Effector memory CD4-positive, alpha-beta T cell (primary cell): ENCODE results near the gene ELOVL6.
A peak's percentile ranks its signal among the peaks of the same experiment; 100 is the strongest.
"Not testable (repeated sequence)": the region's sequence is repeated elsewhere in the genome, so short reads cannot be mapped to it uniquely, and the experiment has no call there.

ENCODE experiments used
- DNase-seq, 3 donors: peaks; one replicate each; pipeline ENCODE4 v3.0.0-alpha.2; 2020
- H3K27ac ChIP-seq: 2 replicates; pipeline ENCODE4 v1.7.0; 2013; ENCODE audit warnings: mild to moderate bottlenecking, low read length, moderate library complexity; ENCODE audit not compliant: insufficient read depth, poor library complexity, severe bottlenecking
- H3K27me3 ChIP-seq: replicated peaks from 2 replicates; pipeline ENCODE4 v1.7.0; 2013; ENCODE audit warnings: mild to moderate bottlenecking, low read length; ENCODE audit not compliant: insufficient read depth, control insufficient read depth, poor library complexity, severe bottlenecking
- H3K36me3 ChIP-seq: 2 replicates; pipeline ENCODE4 v1.7.0; 2013; ENCODE audit warnings: mild to moderate bottlenecking, low read length, moderate library complexity; ENCODE audit not compliant: control insufficient read depth, insufficient read depth
- H3K4me1 ChIP-seq: 2 replicates; pipeline ENCODE4 v1.7.0; 2013; ENCODE audit warnings: low read length, mild to moderate bottlenecking; ENCODE audit not compliant: control insufficient read depth, insufficient read depth, poor library complexity, severe bottlenecking
- H3K4me3 ChIP-seq: 2 replicates; pipeline ENCODE4 v1.7.0; 2013; ENCODE audit warnings: low read length, low read depth, mild to moderate bottlenecking; ENCODE audit not compliant: insufficient read depth, poor library complexity, severe bottlenecking
- H3K9me3 ChIP-seq: 2 replicates; pipeline ENCODE4 v1.7.0; 2013; ENCODE audit warnings: mild to moderate bottlenecking, low read length, moderate library complexity; ENCODE audit not compliant: control insufficient read depth

The ELOVL6 gene

DNA sequence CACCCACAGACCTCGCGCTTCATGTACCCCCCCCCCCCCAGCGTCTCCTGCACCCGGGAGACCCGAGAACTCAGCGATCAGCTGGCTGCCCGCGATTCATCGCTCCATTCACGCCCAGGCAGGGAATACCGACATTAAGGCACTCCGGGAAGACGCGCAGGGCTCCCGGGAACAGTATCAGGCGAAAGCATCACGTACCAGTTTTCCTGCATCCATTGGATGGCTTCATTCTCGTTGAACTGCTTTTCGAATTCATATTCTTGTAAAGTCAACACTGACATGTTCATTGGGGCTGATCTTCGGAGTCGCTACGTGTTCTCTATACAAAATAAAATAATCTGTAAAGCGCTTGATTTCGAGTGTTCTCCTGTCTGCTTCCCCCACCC lies 373 bp downstream of the ELOVL6 start:
- Histone ChIP-seq H3K27me3 (no peaks in the 10 kb centered on the region), H3K4me1 (peaks cover 11% of the 10 kb centered on the region), H3K36me3 (no peaks in the 10 kb centered on the region), H3K27ac (peak overlapping the region; percentile 73), H3K9me3 (no peaks in the 10 kb centered on the region), H3K4me3 (peak overlapping the region; percentile 95)
- no peak for DNase-seq

DNA sequence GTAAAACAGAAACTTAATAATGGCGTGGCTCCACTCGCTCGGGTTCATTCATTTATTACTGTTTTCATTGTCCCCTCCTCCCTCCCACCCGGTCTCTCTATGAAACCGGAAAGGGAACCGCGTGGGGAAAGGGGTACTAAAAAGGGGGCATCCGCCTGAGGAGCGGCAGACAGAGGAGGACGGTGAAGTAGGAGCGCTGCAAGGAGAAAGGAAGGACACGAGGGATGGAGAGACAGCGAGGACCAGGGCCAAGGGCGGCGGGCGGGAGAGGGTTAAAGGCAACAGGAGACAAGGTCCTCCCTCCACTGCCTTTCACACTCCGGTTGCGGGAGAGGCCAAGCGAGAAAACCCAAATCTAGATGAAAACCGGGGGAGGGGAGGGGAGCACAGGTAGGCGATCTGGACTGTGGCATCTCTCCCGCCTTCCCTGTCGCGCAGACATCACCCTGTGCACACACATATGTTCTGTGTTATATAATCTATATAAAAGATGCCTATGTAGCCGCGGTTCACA lies 829 bp downstream of the ELOVL6 start:
- Histone ChIP-seq H3K36me3 (no peaks in the 10 kb centered on the region), H3K4me1 (peaks cover 11% of the 10 kb centered on the region), H3K9me3 (no peaks in the 10 kb centered on the region), H3K4me3 (peak overlapping the region; percentile 95), H3K27me3 (no peaks in the 10 kb centered on the region), H3K27ac (peak overlapping the region; percentile 73)
- peak in 2 of 3 donors; percentile 8 to 12 for DNase-seq

DNA sequence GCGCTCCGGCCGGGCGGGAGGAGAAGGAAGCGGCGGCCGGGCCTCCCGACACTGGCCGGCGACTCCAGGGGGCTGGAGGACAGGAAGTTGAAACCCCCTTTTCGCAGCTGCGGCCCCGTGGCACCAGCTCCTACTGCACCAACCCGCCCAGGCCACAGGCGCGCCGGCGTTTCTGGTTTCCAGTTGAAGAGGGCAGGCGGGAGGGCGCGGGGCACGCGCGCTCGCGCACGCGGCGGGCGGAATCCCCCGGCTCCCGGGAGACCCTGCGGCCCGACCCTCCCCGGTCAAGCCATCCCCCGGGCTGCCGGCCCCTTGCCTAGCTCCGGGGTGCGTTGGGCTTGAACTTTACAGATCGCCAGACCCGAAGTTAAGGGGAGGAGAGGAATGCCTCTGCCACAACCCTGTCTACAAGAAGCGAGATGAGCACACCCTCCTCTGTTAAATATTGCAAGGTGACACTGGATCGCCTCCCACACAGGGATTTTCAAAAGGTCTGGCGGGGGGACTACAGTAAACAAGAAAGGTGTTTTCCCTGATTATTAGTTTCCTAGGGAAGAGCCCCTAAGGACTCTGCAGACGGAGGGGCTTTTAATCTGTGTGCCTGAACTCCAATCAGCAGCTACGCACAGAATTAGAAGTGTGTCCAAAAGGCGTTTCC lies 1.4 kb downstream of the ELOVL6 start:
- DNase-seq = peak; percentile 25 to 35 (median 32)
- Histone ChIP-seq H3K27me3 (no peaks in the 10 kb centered on the region), H3K4me3 (peak overlapping the region; percentile 95), H3K36me3 (no peaks in the 10 kb centered on the region), H3K9me3 (no peaks in the 10 kb centered on the region), H3K27ac (peak overlapping the region; percentile 73), H3K4me1 (peaks cover 11% of the 10 kb centered on the region)

DNA sequence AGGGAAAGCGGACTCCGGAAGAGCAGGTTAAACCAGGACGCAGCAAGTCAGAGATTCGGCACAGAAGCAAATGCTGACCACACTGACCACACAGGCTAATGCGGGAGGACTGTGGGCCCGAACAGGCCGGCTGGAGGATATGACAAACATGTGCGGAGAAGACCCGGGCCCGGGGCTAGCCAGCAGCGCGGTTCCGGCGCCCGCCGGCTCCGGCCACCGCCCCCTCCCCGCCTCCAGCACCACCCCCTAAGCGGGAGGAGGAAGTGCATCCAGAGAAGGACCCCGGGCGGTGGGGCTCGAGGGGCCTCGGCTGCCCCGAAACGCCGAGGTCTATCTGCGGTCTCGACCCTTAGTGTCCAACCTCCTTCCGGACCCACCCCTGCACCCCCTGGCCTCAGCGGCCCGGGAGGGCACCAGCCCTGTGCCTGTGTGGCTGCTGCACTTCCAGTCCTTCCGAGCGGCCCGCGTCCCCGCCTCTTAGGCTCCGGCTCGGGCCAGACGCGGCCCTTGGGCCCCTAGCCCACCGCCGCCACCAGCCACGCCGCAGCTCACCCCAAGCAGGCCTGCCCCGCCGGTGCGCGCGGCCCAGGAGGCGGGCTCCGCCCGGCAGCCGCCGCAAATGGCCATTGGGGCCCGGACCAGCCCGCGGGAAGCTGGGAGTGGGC lies 2.1 kb downstream of the ELOVL6 start:
- H3K4me1 ChIP-seq = peaks cover 11% of the 10 kb centered on the region

DNA sequence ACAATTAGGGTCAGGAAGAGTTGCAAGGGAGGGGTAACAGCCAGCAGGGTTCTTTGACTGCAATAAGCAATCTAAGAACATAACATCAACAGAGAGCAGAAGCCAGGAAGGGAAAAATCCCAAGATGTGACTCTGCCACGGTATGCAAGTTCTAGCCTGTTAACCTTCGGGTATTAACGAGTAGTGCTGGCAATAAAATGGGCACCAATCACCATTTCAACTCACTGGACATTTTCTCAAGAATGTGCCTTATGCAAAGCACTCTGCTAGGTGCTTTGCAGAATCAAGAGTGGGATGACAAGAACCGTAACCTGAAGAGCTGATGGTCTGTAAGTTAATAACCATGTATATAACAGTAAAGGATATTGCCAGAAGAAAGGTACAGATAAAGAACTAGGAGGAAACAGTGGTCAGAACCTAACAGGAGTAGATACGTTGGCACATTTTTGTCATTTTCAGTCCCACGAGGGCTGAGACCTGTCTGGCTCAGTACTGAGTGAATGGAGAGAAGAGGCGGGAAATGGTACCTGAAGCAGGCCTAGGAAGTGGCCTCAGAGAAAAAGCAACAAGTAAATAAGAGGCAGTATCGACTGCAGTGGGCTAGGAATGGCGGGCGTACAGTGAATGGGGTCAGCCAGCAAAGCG lies 2.7 kb downstream of the ELOVL6 start:
- H3K9me3 ChIP-seq = no peaks in the 10 kb centered on the region
- H3K27ac ChIP-seq = peak overlapping the region; percentile 73
- no peaks in the 10 kb centered on the region for H3K27me3 ChIP-seq
- H3K4me1 ChIP-seq = peaks cover 11% of the 10 kb centered on the region
- no peaks in the 10 kb centered on the region for H3K36me3 ChIP-seq
- H3K4me3 ChIP-seq = peak overlapping the region; percentile 95
- DNase-seq = no peak

More for the DNA sequence above, 2.1 kb downstream of the ELOVL6 start:
- peak in 2 of 3 donors; percentile 8 to 13 for DNase-seq
- Histone ChIP-seq H3K9me3 (no peaks in the 10 kb centered on the region), H3K4me3 (peak overlapping the region; percentile 95), H3K36me3 (no peaks in the 10 kb centered on the region), H3K27ac (peak overlapping the region; percentile 73), H3K27me3 (no peaks in the 10 kb centered on the region)

DNA sequence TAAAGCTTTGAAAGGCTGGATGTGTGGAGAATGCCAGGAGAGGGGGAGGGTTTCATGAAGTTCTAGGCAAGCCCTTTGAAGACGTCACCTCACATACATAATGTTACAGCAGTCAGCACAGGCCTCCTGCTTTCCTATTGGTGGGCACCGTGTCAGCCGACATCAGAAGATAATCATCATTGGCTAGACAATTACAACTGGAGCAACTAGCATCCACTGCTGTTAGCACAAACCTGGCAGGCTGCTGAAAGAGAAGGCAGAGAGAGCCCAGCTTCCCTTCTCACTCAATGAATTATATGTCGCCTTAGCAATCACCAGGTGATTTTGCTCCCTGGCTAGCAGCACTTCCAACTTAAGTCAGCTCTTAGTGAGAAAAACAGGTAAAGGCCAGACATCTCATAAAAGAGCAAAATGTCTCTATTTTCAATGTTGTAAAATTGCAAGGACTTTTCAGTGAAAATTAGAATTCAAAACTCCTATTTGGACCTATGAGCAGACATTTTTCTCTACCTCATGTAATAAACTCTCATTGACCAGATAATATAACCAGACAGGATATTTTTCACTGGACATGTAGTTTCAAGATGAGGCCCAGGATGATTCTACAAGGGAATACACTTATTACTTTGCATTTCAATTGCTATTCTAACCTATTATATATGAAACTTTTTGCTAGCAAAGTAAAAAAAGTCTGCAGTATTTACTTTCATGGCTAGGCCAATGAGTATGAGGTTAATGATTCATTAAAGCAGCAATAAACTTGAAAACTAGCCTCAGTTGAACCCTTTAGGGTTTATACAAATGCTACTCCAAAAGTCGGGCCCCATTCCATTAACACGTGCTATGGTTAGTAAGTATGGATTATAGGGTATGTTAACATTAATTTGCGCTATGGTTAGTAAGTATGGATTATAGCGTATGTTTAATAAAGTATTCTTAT lies 4.3 kb downstream of the ELOVL6 start:
- Histone ChIP-seq H3K4me1 (peaks cover 9% of the 10 kb centered on the region), H3K4me3 (no peak overlapping the region), H3K36me3 (no peaks in the 10 kb centered on the region), H3K27me3 (no peaks in the 10 kb centered on the region), H3K9me3 (no peaks in the 10 kb centered on the region), H3K27ac (peak overlapping the region; percentile 48)
- peak; percentile 52 to 70 (median 60) for DNase-seq

DNA sequence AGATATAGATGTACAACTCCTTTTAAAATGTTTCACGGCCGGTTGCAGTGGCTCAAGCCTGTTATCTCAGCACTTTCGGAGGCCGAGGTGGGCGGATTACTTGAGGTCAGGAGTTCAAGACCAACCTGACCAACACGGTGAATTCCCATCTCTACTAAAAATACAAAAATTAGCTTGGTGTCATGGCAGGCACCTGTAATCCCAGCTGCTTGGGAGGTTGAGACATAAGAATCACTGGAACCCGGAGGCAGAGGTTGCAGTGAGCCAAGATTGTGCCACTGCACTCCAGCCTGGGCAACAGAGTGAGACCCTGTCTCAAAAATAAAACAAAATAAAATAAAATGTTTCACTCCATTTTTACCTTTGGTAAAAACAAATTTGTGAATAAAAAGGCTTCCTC lies 5.1 kb downstream of the ELOVL6 start:
- not testable (repeated sequence) for H3K4me1 ChIP-seq, DNase-seq, H3K36me3 ChIP-seq, H3K9me3 ChIP-seq, H3K27me3 ChIP-seq, H3K27ac ChIP-seq, H3K4me3 ChIP-seq

DNA sequence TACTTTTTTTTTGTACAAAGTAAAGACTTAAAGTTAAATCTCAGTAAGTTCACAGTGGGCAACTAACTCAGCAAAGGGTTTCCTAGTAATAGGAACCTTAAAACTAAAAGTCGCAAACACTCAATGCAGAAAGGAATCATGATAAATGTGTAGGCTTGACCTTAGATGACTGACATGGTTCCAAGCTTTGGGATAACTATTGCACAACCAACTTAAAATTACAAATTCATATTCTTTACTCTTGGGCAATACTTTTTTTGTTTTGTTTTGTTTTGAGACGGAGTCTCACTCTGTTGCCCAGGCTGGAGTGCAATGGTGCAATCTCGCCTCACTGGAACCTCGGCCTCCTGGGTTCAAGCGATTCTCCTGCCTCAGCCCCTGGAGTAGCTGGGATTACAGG lies 8.2 kb downstream of the ELOVL6 start:
- H3K27ac ChIP-seq = no peak overlapping the region
- no peaks in the 10 kb centered on the region for H3K36me3 ChIP-seq
- H3K4me1 ChIP-seq = peaks cover 8% of the 10 kb centered on the region
- no peaks in the 10 kb centered on the region for H3K27me3 ChIP-seq
- no peak overlapping the region for H3K4me3 ChIP-seq
- no peak for DNase-seq
- no peaks in the 10 kb centered on the region for H3K9me3 ChIP-seq

DNA sequence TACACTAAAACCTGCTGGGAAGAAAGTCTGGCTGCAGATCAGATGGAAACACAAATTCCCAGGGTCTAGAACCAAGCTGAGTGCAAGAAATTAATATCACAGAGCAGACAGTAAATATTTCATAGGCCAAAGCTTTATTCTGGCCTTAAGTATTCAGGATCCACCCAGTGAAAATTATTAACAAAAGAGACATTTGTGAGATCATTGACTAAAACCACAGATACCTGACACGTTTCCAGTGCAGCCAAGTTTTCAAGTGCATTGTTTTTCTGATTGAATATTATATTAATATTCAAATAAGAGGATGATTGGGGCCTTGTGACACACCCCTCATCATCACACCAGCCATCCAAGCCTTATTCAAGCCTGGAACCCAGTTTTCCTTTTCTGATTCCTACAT lies 10.3 kb downstream of the ELOVL6 start:
- H3K36me3 ChIP-seq = no peaks in the 10 kb centered on the region
- no peak for DNase-seq
- H3K9me3 ChIP-seq = no peaks in the 10 kb centered on the region
- no peak overlapping the region for H3K27ac ChIP-seq
- no peaks in the 10 kb centered on the region for H3K4me1 ChIP-seq
- H3K27me3 ChIP-seq = no peaks in the 10 kb centered on the region
- H3K4me3 ChIP-seq = no peak overlapping the region
